Hippocampal formation (tissue), 2 donors: ENCODE results near the gene SNRPD3.
"Not testable (repeated sequence)": the region's sequence is repeated elsewhere in the genome, so short reads cannot be mapped to it uniquely, and the experiment has no call there.

ENCODE experiments used
- DNase-seq, 2 donors: peaks; one replicate each; lab custom pipeline; 2025; lab: John Stamatoyannopoulos, UW

SNRPD3 gene

GRCh38 chr22:24609888-24610287, 54.1 kb downstream of the SNRPD3 start:
- not testable (repeated sequence) for DNase-seq

- DNase-seq, result not testable (repeated sequence)
Measured at GRCh38 chr22:24614794-24615193, 59.0 kb downstream of the SNRPD3 start.

- DNase-seq, result not testable (repeated sequence)
Measured at GRCh38 chr22:24621244-24621643, 65.4 kb downstream of the SNRPD3 start.

GRCh38 chr22:24622596-24622995, 66.8 kb downstream of the SNRPD3 start:
- not testable (repeated sequence) for DNase-seq
